ENCODE measurements around the gene TPH2. TPM values are rescaled to one million over a fixed set of nuclear protein-coding genes. Genes with fewer than 3 reads are reported as not detected.

Gene TPH2
- total and polyA plus RNA-seq, 2 donors from 2014 or later = not detected

DNA sequence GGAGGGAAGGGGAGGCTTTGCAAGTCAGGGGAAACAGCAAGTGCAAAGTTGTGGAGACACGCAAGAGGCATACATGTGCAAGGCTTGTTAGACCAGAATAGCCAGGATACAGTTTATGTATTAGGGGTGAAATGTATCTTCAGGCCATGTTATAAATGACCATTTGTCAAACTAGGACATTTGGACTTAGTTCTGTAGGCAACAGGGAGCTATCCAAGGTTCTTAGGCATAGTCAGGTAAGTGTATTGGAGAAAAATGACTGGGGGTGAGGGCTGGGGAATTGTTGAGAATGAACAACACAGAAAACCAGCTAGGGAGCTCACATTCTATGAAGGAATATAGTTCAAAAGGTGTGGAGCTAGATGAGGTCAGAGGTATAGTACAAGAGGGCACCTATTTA lies 42.5 kb downstream of the TPH2 start:
- H3K9ac ChIP-seq (ENCODE audit: low read length in 3 of 3) = no peak overlapping the region
- FAIRE-seq (no peak), DNase-seq (peak in 2 of 5 donors; percentile 10 to 21)
- intact Hi-C loops (cut with DNase I) = no loop called here
- no peaks in the 10 kb centered on the region for H3K36me3 ChIP-seq (ENCODE audit: control insufficient read depth in 2 of 3, insufficient read depth in 3 of 3, low read length in 3 of 3)
- no peak overlapping the region for H3K4me3 ChIP-seq (ENCODE audit: low read length in 3 of 3)
- no peak for TF ChIP-seq CTCF (IDR thresholded peaks at IDR 0.05; ENCODE audit: borderline replicate concordance, extremely low read depth, insufficient read depth)
- H3K9me3 ChIP-seq (ENCODE audit: control insufficient read depth in 2 of 3, insufficient read depth in 1 of 3, low read length in 3 of 3) = no peaks in the 10 kb centered on the region
- H3K4me1 ChIP-seq (ENCODE audit: control insufficient read depth in 2 of 3, insufficient read depth in 2 of 3, low read depth in 1 of 3, low read length in 3 of 3) = no peaks in the 10 kb centered on the region
- H3K27me3 ChIP-seq (ENCODE audit: control insufficient read depth, insufficient read depth, low read length) = no peaks in the 10 kb centered on the region
- no peak overlapping the region for H3K27ac ChIP-seq (ENCODE audit: low read depth in 2 of 2, low read length in 2 of 2)

DNA sequence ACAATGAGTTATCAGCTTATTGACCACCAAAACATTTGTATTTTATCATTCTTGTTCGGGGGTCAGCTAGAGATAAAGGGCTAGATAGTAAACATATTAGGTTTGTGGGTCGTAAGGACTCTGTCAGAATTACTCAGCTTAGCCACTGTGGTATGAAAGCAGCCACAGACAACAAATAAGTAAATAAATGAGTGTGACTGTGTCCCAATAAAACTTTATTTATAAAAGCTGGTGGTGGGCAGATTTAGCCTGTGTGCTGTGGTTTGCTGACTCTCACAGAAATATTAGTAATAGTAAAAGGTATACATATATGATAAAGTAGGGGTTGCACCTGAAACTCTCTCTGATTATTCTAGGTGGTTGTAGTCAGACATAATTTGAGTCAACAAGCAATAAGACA lies 56.1 kb downstream of the TPH2 start:
- H3K9me3 ChIP-seq (ENCODE audit: control insufficient read depth in 2 of 3, insufficient read depth in 1 of 3, low read length in 3 of 3) = no peaks in the 10 kb centered on the region
- no peak for TF ChIP-seq CTCF (IDR thresholded peaks at IDR 0.05; ENCODE audit: borderline replicate concordance, extremely low read depth, insufficient read depth)
- H3K27ac ChIP-seq (ENCODE audit: low read depth in 2 of 2, low read length in 2 of 2) = no peak overlapping the region
- DNase-seq = no peak
- no peak overlapping the region for H3K9ac ChIP-seq (ENCODE audit: low read length in 3 of 3)
- no peaks in the 10 kb centered on the region for H3K4me1 ChIP-seq (ENCODE audit: control insufficient read depth in 2 of 3, insufficient read depth in 2 of 3, low read depth in 1 of 3, low read length in 3 of 3)
- intact Hi-C loops (cut with DNase I) = no loop called here
- H3K36me3 ChIP-seq (ENCODE audit: control insufficient read depth in 2 of 3, insufficient read depth in 3 of 3, low read length in 3 of 3) = no peaks in the 10 kb centered on the region
- no peak overlapping the region for H3K4me3 ChIP-seq (ENCODE audit: low read length in 3 of 3)
- H3K27me3 ChIP-seq (ENCODE audit: control insufficient read depth, insufficient read depth, low read length) = no peaks in the 10 kb centered on the region
- FAIRE-seq = no peak

DNA sequence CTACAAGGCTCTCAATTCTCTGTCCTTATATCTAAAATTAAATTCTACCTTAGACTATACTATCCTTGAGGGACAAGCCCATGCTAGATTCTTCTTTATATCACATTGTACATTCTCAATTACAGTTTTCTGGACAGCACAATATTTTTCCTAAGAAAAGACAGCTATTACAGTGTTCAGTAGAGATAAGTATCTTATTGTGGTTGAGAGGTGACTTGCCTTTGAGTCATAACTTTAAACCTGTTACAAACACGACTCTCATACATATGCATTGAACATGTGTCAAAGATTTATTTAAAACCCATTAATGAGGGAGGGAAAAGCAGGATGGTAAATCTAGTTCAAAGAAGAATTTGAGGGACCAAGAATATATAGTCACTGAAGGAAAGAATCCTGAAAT lies 61.1 kb downstream of the TPH2 start:
- H3K4me1 ChIP-seq (ENCODE audit: control insufficient read depth in 2 of 3, insufficient read depth in 2 of 3, low read depth in 1 of 3, low read length in 3 of 3) = no peaks in the 10 kb centered on the region
- H3K27me3 ChIP-seq (ENCODE audit: control insufficient read depth, insufficient read depth, low read length) = no peaks in the 10 kb centered on the region
- no peak for DNase-seq
- no peak for FAIRE-seq
- no peak for TF ChIP-seq CTCF (IDR thresholded peaks at IDR 0.05; ENCODE audit: borderline replicate concordance, extremely low read depth, insufficient read depth)
- H3K4me3 ChIP-seq (ENCODE audit: low read length in 3 of 3) = no peak overlapping the region
- H3K36me3 ChIP-seq (ENCODE audit: control insufficient read depth in 2 of 3, insufficient read depth in 3 of 3, low read length in 3 of 3) = no peaks in the 10 kb centered on the region
- intact Hi-C loops (cut with DNase I) = no loop called here
- no peak overlapping the region for H3K27ac ChIP-seq (ENCODE audit: low read depth in 2 of 2, low read length in 2 of 2)
- no peaks in the 10 kb centered on the region for H3K9me3 ChIP-seq (ENCODE audit: control insufficient read depth in 2 of 3, insufficient read depth in 1 of 3, low read length in 3 of 3)
- no peak overlapping the region for H3K9ac ChIP-seq (ENCODE audit: low read length in 3 of 3)

GRCh38 chr12:72000969-72001648 lies 62.5 kb downstream of the TPH2 start:
- no peak overlapping the region for H3K9ac ChIP-seq (ENCODE audit: low read length in 3 of 3)
- no peak overlapping the region for H3K4me3 ChIP-seq (ENCODE audit: low read length in 3 of 3)
- intact Hi-C loops (cut with DNase I) = no loop called here
- DNase-seq (no peak), FAIRE-seq (no peak)
- H3K27me3 ChIP-seq (ENCODE audit: control insufficient read depth, insufficient read depth, low read length) = no peaks in the 10 kb centered on the region
- no peak overlapping the region for H3K27ac ChIP-seq (ENCODE audit: low read depth in 2 of 2, low read length in 2 of 2)
- no peaks in the 10 kb centered on the region for H3K9me3 ChIP-seq (ENCODE audit: control insufficient read depth in 2 of 3, insufficient read depth in 1 of 3, low read length in 3 of 3)
- no peaks in the 10 kb centered on the region for H3K4me1 ChIP-seq (ENCODE audit: control insufficient read depth in 2 of 3, insufficient read depth in 2 of 3, low read depth in 1 of 3, low read length in 3 of 3)
- no peak for TF ChIP-seq CTCF (IDR thresholded peaks at IDR 0.05; ENCODE audit: borderline replicate concordance, extremely low read depth, insufficient read depth)
- H3K36me3 ChIP-seq (ENCODE audit: control insufficient read depth in 2 of 3, insufficient read depth in 3 of 3, low read length in 3 of 3) = no peaks in the 10 kb centered on the region

All from kidney (tissue), 14 donors.